ENCODE data around the gene APOBEC3C. TPM values are rescaled to one million over a fixed set of nuclear protein-coding genes. Genes with fewer than 3 reads are reported as not detected.
"Not testable (repeated sequence)": the region's sequence is repeated elsewhere in the genome, so short reads cannot be mapped to it uniquely, and the experiment has no call there.

APOBEC3C gene
- polyA plus RNA-seq, 1 of the 3 experiments (the other 2 are of a cell fraction) = 11.7 TPM

DNA sequence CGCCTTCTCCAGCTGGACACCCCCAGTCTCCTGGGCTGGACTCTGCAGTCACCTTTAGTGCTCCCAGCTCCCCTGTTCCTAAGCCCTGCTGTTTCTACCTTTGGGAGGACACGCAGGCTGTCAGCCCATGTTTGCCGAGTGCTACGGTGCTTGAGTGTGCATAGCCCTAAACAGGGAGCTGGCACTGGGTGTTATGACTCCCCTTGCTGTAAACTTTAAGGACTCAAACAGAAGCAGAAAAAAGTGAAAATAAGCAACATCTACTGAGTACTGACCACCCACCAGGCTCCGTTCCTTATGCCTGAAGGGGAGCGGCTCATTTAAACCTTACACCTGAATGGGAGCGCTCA lies 39.3 kb upstream of the APOBEC3C start:
- Histone ChIP-seq H3K36me3 (replicated peaks in 1 of 2; ENCODE audit: control insufficient read depth in 1 of 2, insufficient read depth in 2 of 2, low read length in 1 of 2) (no peaks in the 10 kb centered on the region), H4K20me1 (ENCODE audit: insufficient read depth) (no peaks in the 10 kb centered on the region), H3K9ac (no peak overlapping the region), H2AFZ (ENCODE audit: low read depth) (no peak overlapping the region), H3K9me3 (no peaks in the 10 kb centered on the region), H3K9me2 (no peaks in the 10 kb centered on the region), H3F3A (replicated peaks; ENCODE audit: insufficient read depth) (no peaks in the 10 kb centered on the region), H3K27ac (ENCODE audit: low read depth in 2 of 2, low read length in 1 of 2) (no peak overlapping the region), H3K4me1 (ENCODE audit: control insufficient read depth in 1 of 2, insufficient read depth in 2 of 2, low read depth in 1 of 2, low read length in 1 of 2) (no peaks in the 10 kb centered on the region), H3K79me2 (ENCODE audit: insufficient read depth) (no peaks in the 10 kb centered on the region), H3K4me2 (no peak overlapping the region), H3K27me3 (ENCODE audit: insufficient read depth) (no peaks in the 10 kb centered on the region), H3K4me3 (ENCODE audit: low read depth in 2 of 2, low read length in 1 of 2) (no peak overlapping the region)
- ChIA-PET POLR2A (no interaction called here), CTCF (no interaction called here)
- no peak for TF ChIP-seq TAF1 (IDR thresholded peaks at IDR 0.05; ENCODE audit: borderline replicate concordance, low read depth, low read length)
- no peak for TF ChIP-seq FOXJ3 (CRISPR knock-in tag; IDR thresholded peaks at IDR 0.05)
- TF ChIP-seq TEAD4 (IDR thresholded peaks at IDR 0.05; ENCODE audit: borderline replicate concordance, insufficient read depth) = no peak
- no peak for TF ChIP-seq CHD2 (IDR thresholded peaks at IDR 0.05; ENCODE audit: low read length, partially characterized antibody)
- TF ChIP-seq EZH2phosphoT487 (IDR thresholded peaks at IDR 0.05; ENCODE audit: borderline replicate concordance, low read depth) = no peak
- TF ChIP-seq, protein P1, sequence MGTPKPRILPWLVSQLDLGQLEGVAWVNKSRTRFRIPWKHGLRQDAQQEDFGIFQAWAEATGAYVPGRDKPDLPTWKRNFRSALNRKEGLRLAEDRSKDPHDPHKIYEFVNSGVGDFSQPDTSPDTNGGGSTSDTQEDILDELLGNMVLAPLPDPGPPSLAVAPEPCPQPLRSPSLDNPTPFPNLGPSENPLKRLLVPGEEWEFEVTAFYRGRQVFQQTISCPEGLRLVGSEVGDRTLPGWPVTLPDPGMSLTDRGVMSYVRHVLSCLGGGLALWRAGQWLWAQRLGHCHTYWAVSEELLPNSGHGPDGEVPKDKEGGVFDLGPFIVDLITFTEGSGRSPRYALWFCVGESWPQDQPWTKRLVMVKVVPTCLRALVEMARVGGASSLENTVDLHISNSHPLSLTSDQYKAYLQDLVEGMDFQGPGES (IDR thresholded peaks at IDR 0.05; ENCODE audit: low read depth, low read length) = no peak
- no peak for TF ChIP-seq FOXM1 (IDR thresholded peaks at IDR 0.05; ENCODE audit: low read depth)
- TF ChIP-seq, protein P2, sequence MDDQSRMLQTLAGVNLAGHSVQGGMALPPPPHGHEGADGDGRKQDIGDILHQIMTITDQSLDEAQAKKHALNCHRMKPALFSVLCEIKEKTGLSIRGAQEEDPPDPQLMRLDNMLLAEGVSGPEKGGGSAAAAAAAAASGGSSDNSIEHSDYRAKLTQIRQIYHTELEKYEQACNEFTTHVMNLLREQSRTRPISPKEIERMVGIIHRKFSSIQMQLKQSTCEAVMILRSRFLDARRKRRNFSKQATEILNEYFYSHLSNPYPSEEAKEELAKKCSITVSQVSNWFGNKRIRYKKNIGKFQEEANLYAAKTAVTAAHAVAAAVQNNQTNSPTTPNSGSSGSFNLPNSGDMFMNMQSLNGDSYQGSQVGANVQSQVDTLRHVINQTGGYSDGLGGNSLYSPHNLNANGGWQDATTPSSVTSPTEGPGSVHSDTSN (IDR thresholded peaks at IDR 0.05) = no peak
- no peak for TF ChIP-seq NFIC (IDR thresholded peaks at IDR 0.05; ENCODE audit: borderline replicate concordance)
- TF ChIP-seq RFX5 (IDR thresholded peaks at IDR 0.05; ENCODE audit: low read length) = no peak
- no peak for TF ChIP-seq TCF12 (IDR thresholded peaks at IDR 0.05)
- TF ChIP-seq, protein P3, sequence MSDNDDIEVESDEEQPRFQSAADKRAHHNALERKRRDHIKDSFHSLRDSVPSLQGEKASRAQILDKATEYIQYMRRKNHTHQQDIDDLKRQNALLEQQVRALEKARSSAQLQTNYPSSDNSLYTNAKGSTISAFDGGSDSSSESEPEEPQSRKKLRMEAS (IDR thresholded peaks at IDR 0.05; ENCODE audit: low read depth) = no peak
- no peak for DNase-seq
- no CpG with 5 or more reads among the region's 7 CpGs for WGBS (ENCODE audit: low lambda C conversion rate)

DNA sequence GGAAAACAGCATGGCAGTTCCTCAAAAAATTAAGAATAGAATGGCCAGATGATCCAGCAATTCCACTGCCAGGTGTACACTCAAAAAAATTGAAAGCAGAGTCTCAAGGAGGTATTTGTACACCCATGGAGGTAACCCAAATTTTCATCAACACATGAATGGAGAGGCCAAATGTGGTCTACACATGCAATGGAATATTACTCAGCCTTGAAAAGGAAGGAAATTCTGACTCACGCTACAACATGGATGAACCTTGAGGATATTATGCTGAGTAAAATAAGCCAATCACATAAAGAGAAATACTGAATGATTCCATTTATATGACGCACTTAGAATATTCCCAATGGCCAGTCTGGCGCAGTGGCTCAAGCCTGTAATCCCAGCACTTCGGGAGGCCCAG lies 36.8 kb upstream of the APOBEC3C start:
- H3K9me2 ChIP-seq; POLR2A ChIA-PET; DNase-seq; H4K20me1 ChIP-seq (ENCODE audit: insufficient read depth); H3K4me1 ChIP-seq (ENCODE audit: control insufficient read depth in 1 of 2, insufficient read depth in 2 of 2, low read depth in 1 of 2, low read length in 1 of 2); H3K4me2 ChIP-seq; H2AFZ ChIP-seq (ENCODE audit: low read depth); CTCF ChIA-PET; H3K9me3 ChIP-seq; H3K36me3 ChIP-seq (replicated peaks in 1 of 2; ENCODE audit: control insufficient read depth in 1 of 2, insufficient read depth in 2 of 2, low read length in 1 of 2); H3F3A ChIP-seq (replicated peaks; ENCODE audit: insufficient read depth); H3K27me3 ChIP-seq (ENCODE audit: insufficient read depth); H3K27ac ChIP-seq (ENCODE audit: low read depth in 2 of 2, low read length in 1 of 2); H3K79me2 ChIP-seq (ENCODE audit: insufficient read depth); H3K9ac ChIP-seq; H3K4me3 ChIP-seq (ENCODE audit: low read depth in 2 of 2, low read length in 1 of 2): not testable (repeated sequence)
- WGBS (ENCODE audit: low lambda C conversion rate) = no CpG with 5 or more reads among the region's 4 CpGs

DNA sequence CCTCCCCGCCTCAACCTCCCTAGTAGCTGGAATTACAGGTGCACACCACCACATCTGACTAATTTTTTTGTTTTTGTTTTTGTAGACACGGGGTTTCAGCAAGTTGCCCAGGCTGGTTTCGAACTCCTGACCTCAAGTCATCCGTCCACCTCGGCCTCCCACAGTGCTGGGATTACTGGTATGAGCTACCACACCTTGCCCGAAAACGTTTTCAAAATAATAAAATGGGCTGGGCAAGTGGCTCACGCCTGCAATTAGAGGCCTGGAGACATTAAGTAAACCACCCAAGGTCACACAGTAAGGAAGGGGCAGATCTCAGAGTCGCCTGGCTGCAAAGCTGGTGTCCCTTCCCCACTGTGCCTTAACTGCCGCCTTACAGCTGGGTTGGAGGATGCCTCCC lies 33.5 kb upstream of the APOBEC3C start:
- H3K4me1 ChIP-seq (ENCODE audit: control insufficient read depth in 1 of 2, insufficient read depth in 2 of 2, low read depth in 1 of 2, low read length in 1 of 2); POLR2A ChIA-PET; DNase-seq; H3K4me2 ChIP-seq; H4K20me1 ChIP-seq (ENCODE audit: insufficient read depth); H3K9ac ChIP-seq; H3K9me3 ChIP-seq; CTCF ChIA-PET; H3K36me3 ChIP-seq (replicated peaks in 1 of 2; ENCODE audit: control insufficient read depth in 1 of 2, insufficient read depth in 2 of 2, low read length in 1 of 2); H3K27ac ChIP-seq (ENCODE audit: low read depth in 2 of 2, low read length in 1 of 2); H2AFZ ChIP-seq (ENCODE audit: low read depth); H3F3A ChIP-seq (replicated peaks; ENCODE audit: insufficient read depth); H3K79me2 ChIP-seq (ENCODE audit: insufficient read depth); H3K27me3 ChIP-seq (ENCODE audit: insufficient read depth); H3K9me2 ChIP-seq; H3K4me3 ChIP-seq (ENCODE audit: low read depth in 2 of 2, low read length in 1 of 2): not testable (repeated sequence)
- no CpG with 5 or more reads among the region's 10 CpGs for WGBS (ENCODE audit: low lambda C conversion rate)
